Heart right ventricle (tissue), 16 donors: ENCODE data around the gene TMEM258. TPM values are rescaled to one million over a fixed set of nuclear protein-coding genes. Genes with fewer than 3 reads are reported as not detected.

ENCODE experiments used
- ATAC-seq, 8 donors: fragments of 200-7000 bp; cut with Tn5 transposase; one replicate each; pipeline ENCODE4 v1.9.1; 2020; ENCODE audit warnings: mild to moderate bottlenecking in 8 of 8, moderate library complexity in 8 of 8, moderate number of reproducible peaks in 1 of 8
- DNase-seq, 2 donors: peaks; one replicate each; pipeline ENCODE4 v3.0.0-alpha.2; 2020
- H3K27ac ChIP-seq, 10 donors: fragments of 200-600 bp; sonication (generic) in 2 of 10; one replicate each; pipeline versions ENCODE4 v1.5.0 to v1.8.0; 2020 to 2022; ENCODE audit warnings: mild to moderate bottlenecking in 3 of 10
- H3K27me3 ChIP-seq, 7 donors: fragments of 200-600 bp; one replicate each; pipeline ENCODE4 v1.8.0; 2021 to 2022; ENCODE audit warnings: mild to moderate bottlenecking in 2 of 7
- H3K36me3 ChIP-seq, 9 donors: fragments of 200-600 bp; sonication (generic) in 1 of 9; one replicate each; pipeline versions ENCODE4 v1.5.0 to v1.8.0; 2020 to 2022; ENCODE audit warnings: mild to moderate bottlenecking in 2 of 9
- H3K4me1 ChIP-seq, 9 donors: fragments of 200-600 bp; sonication (generic) in 1 of 9; one replicate each; pipeline versions ENCODE4 v1.5.0 to v1.8.0; 2020 to 2022; ENCODE audit warnings: mild to moderate bottlenecking in 4 of 9
- H3K4me3 ChIP-seq, 10 donors: fragments of 200-600 bp; sonication (generic) in 2 of 10; one replicate each; pipeline versions ENCODE4 v1.5.0 to v1.8.0; 2020 to 2022; ENCODE audit warnings: mild to moderate bottlenecking in 7 of 10, moderate library complexity in 2 of 10
- H3K9me3 ChIP-seq, 11 donors: fragments of 200-600 bp in 10 of 11; sonication (generic) in 2 of 11; one replicate each; pipeline versions ENCODE4 v1.5.0 to v1.8.0; 2013 to 2022; ENCODE audit warnings: mild to moderate bottlenecking in 2 of 11, control low read depth in 1 of 11, moderate library complexity in 1 of 11
- CTCF ChIP-seq, 9 donors: fragments of 200-600 bp; sonication (generic) in 2 of 9; IDR thresholded peaks; one replicate each; pipeline versions ENCODE4 v1.5.0 to v1.8.0; 2021 to 2022; ENCODE audit warnings: antibody characterized with exemption in 9 of 9, mild to moderate bottlenecking in 5 of 9, moderate library complexity in 1 of 9
- WGBS, 2 donors: extraction: QIAGEN DNeasy Blood & Tissue Kit; methylation state at CpG; one replicate each; pipeline ENCODE4 v1.1.7; 2013; ENCODE audit warnings: inconsistent platforms in 1 of 2; 5-methylcytosine and 5-hydroxymethylcytosine counted together
- intact Hi-C, 10 donors: fragments of 100-400 bp; cut with DNase I; formaldehyde crosslinking; loops; one replicate each; pipeline versions ENCODE4 v1.11.1 to v1.14.2; 2022
- polyA plus RNA-seq, 2 donors: library from polyadenylated mRNA; stranded (reverse); fragments of 200-250 nt; gene quantifications; one replicate each; pipeline ENCODE4 v1.2.3, GENCODE V29; 2013
- total RNA-seq, 10 donors: library from RNA; stranded (reverse); fragmentation: NEBNext Ultra II Directional in 3 of 10; extraction: Animal tissue kit (Norgen Biotek cat#: 25700) in 3 of 10; gene quantifications; one replicate each; pipeline versions ENCODE4 v1.2.1 to v1.2.4, GENCODE V29; 2021 to 2023
- donor health status: Arrhythmogenic right ventricular cardiomyopathy.
- donor health status: ischemic (EF 13 %, LVEDD 7.1; RV severe dilation, severe dysfunction).
- donor health status: healthy with polysubstance abuse.
- donor health status: DM: no; HTN: yes; CAD: no.
- donor health status: DM: no; HTN: no; CAD: no.
- donor health status: ischemic (EF 25% LVEDD 6.9; RV normal size, moderate dysfunction).
- donor health status: ischemic (EF 25% LVEDD 5.7; RV mildly dilated, moderate dysfunction).
- donor health status: healthy.
- donor health status: DM: yes; HTN: yes; CAD: no.
- donor health status: Ischemic cardiomyopathy.
- donor health status: ischemic (EF 35%, LVEDD 5.7; RV mildly dilated, moderate dysfunction).
- donor health status: nonischemic (EF 11% LVEDD 7.7; RV severe dilation, severe dysfunction).
- donor health status: DM: yes; HTN: yes; CAD: no.
- donor health status: PGD.
- donor health status: ischemic (EF 29% LVEDD 5.4; RV normal size, mild dysfunction).
- donor health status: nonischemic (EF 23%, LVEDD 6.1; RV moderate dilation, normal function).

TMEM258 gene
- total and polyA plus RNA-seq, 12 donors, result 80.7 to 273 (median 109) TPM

- peaks cover 0 to 59% (median 14%) of the 10 kb centered on the region in 9 donors for H3K36me3 ChIP-seq
- ATAC-seq (no peak), DNase-seq (no peak)
- intact Hi-C loops, result loop anchor here in 4 of 10 donors (5.0 to 10.0 kb wide), 4 partner anchors 94 to 307 kb away; partner anchors contain the start of gene FADS3 (in 1 of the 4)
- 79 to 90% methylated on average over 3 of the region's 3 CpGs for WGBS, 2 donors
- no peaks in the 10 kb centered on the region for H3K27me3 ChIP-seq
- TF ChIP-seq CTCF (IDR thresholded peaks at IDR 0.05), result no peak
- no peak overlapping the region for H3K4me3 ChIP-seq
- no peak overlapping the region for H3K27ac ChIP-seq
- no peaks in the 10 kb centered on the region for H3K9me3 ChIP-seq
- H3K4me1 ChIP-seq, result peaks cover 0 to 20% (median 9%) of the 10 kb centered on the region in 9 donors
These were observed 8.2 kb upstream of the TMEM258 start for GRCh38 chr11:61800331-61801281.

GRCh38 chr11:61799665-61800284 lies 7.4 kb upstream of the TMEM258 start:
- intact Hi-C loops, result loop anchor here (2.0 to 10.0 kb wide), 13 partner anchors 33 to 515 kb away; partner anchors contain the start of gene FADS3 (in 3 of the 10)
- Histone ChIP-seq H3K27me3 (no peaks in the 10 kb centered on the region), H3K4me1 (peaks cover 0 to 19% (median 9%) of the 10 kb centered on the region in 9 donors), H3K27ac (no peak overlapping the region), H3K9me3 (no peaks in the 10 kb centered on the region), H3K4me3 (no peak overlapping the region), H3K36me3 (peaks cover 0 to 59% (median 9%) of the 10 kb centered on the region in 9 donors)
- ATAC-seq (no peak), DNase-seq (no peak)
- WGBS, 2 donors, result 93 to 95% methylated on average over 2 of the region's 2 CpGs
- TF ChIP-seq CTCF (IDR thresholded peaks at IDR 0.05), result no peak

GRCh38 chr11:61797263-61797944 lies 5.0 kb upstream of the TMEM258 start:
- H3K4me1 ChIP-seq, result peaks cover 7 to 31% (median 16%) of the 10 kb centered on the region in 9 donors
- H3K4me3 ChIP-seq, result no peak overlapping the region
- peak; percentile 51 to 86 for DNase-seq
- 22 to 24% methylated on average over 3 of the region's 3 CpGs for WGBS, 2 donors
- H3K27me3 ChIP-seq, result no peaks in the 10 kb centered on the region
- ATAC-seq, result peak in 5 of 8 donors; percentile 25 to 51 (median 47)
- intact Hi-C loops, result loop anchor here in 9 of 10 donors (1.0 to 10.0 kb wide), 18 partner anchors 35 to 517 kb away; partner anchors contain the start of gene FADS3 (in 2 of the 9)
- TF ChIP-seq CTCF (IDR thresholded peaks at IDR 0.05), result peak; percentile 70 to 94 (median 86)
- peaks cover 0 to 42% (median 0%) of the 10 kb centered on the region in 9 donors for H3K36me3 ChIP-seq
- H3K27ac ChIP-seq, result peak overlapping the region in 7 of 10 donors; percentile 18 to 68 (median 59)
- no peaks in the 10 kb centered on the region for H3K9me3 ChIP-seq
